Skeletal muscle tissue (tissue), 4 donors: Measurements from ENCODE around the gene SSBP2. TPM values are rescaled to one million over a fixed set of nuclear protein-coding genes. Genes with fewer than 3 reads are reported as not detected.
A peak's percentile ranks its signal among the peaks of the same experiment; 100 is the strongest.

ENCODE experiments used
- H3K27ac ChIP-seq: one replicate; pipeline ENCODE4 v1.7.0; 2013; ENCODE audit warnings: mild to moderate bottlenecking, low read depth, low read length, inconsistent platforms
- H3K27me3 ChIP-seq, 3 donors: one replicate each; pipeline ENCODE4 v1.7.0; 2013; ENCODE audit warnings: low read length in 3 of 3; ENCODE audit not compliant: control insufficient read depth in 3 of 3, insufficient read depth in 3 of 3
- H3K36me3 ChIP-seq, 3 donors: one replicate each; pipeline ENCODE4 v1.7.0; 2013; ENCODE audit warnings: low read length in 3 of 3; ENCODE audit not compliant: control insufficient read depth in 3 of 3, insufficient read depth in 3 of 3
- H3K4me1 ChIP-seq, 3 donors: one replicate each; pipeline ENCODE4 v1.7.0; 2013; ENCODE audit warnings: low read length in 3 of 3, mild to moderate bottlenecking in 3 of 3; ENCODE audit not compliant: control insufficient read depth in 3 of 3, insufficient read depth in 3 of 3
- H3K4me3 ChIP-seq, 3 donors: one replicate each; pipeline ENCODE4 v1.7.0; 2013; ENCODE audit warnings: low read length in 3 of 3
- H3K9ac ChIP-seq, 3 donors: one replicate each; pipeline ENCODE4 v1.7.0; 2013; ENCODE audit warnings: low read length in 3 of 3, mild to moderate bottlenecking in 3 of 3, moderate library complexity in 2 of 3, low read depth in 1 of 3
- H3K9me3 ChIP-seq, 3 donors: one replicate each; pipeline ENCODE4 v1.7.0; 2013; ENCODE audit warnings: low read length in 3 of 3; ENCODE audit not compliant: control insufficient read depth in 3 of 3
- total RNA-seq: library from RNA; depleted of rRNA; stranded (reverse); fragments of >200 nt; gene quantifications from one replicate; pipeline ENCODE4 v1.2.3, GENCODE V29; 2014
- donor health status: Osteomylitis.

Gene SSBP2
- total RNA-seq, 1 donor from 2014 or later, result 44.4 TPM

- Histone ChIP-seq H3K4me1 (peaks cover 0 to 5% (median 5%) of the 10 kb centered on the region in 3 donors), H3K27me3 (peaks cover 14 to 26% (median 22%) of the 10 kb centered on the region in 3 donors), H3K4me3 (peak overlapping the region; percentile 27 to 38 (median 29)), H3K9ac (no peak overlapping the region), H3K36me3 (no peaks in the 10 kb centered on the region), H3K9me3 (no peaks in the 10 kb centered on the region), H3K27ac (no peak overlapping the region)
Observed at GRCh38 chr5:81393430-81393782, 357.5 kb downstream of the SSBP2 start.

- Histone ChIP-seq H3K36me3 (no peaks in the 10 kb centered on the region), H3K4me3 (no peak overlapping the region), H3K9ac (no peak overlapping the region), H3K9me3 (no peaks in the 10 kb centered on the region), H3K27me3 (peaks cover 11 to 21% (median 17%) of the 10 kb centered on the region in 3 donors), H3K27ac (no peak overlapping the region), H3K4me1 (no peaks in the 10 kb centered on the region)
Observed at GRCh38 chr5:81389025-81389424, 361.9 kb downstream of the SSBP2 start.

GRCh38 chr5:81388169-81388568 lies 362.7 kb downstream of the SSBP2 start:
- Histone ChIP-seq H3K4me1 (no peaks in the 10 kb centered on the region), H3K4me3 (no peak overlapping the region), H3K27me3 (peaks cover 7 to 16% (median 10%) of the 10 kb centered on the region in 3 donors), H3K36me3 (no peaks in the 10 kb centered on the region), H3K9ac (no peak overlapping the region), H3K9me3 (no peaks in the 10 kb centered on the region), H3K27ac (no peak overlapping the region)

- Histone ChIP-seq H3K9ac (no peak overlapping the region), H3K27ac (no peak overlapping the region), H3K4me1 (no peaks in the 10 kb centered on the region), H3K9me3 (no peaks in the 10 kb centered on the region), H3K27me3 (no peaks in the 10 kb centered on the region), H3K4me3 (no peak overlapping the region), H3K36me3 (no peaks in the 10 kb centered on the region)
Observed at GRCh38 chr5:81383867-81384266, 367.0 kb downstream of the SSBP2 start.

- no peaks in the 10 kb centered on the region for H3K9me3 ChIP-seq
- no peaks in the 10 kb centered on the region for H3K36me3 ChIP-seq
- H3K4me1 ChIP-seq, result no peaks in the 10 kb centered on the region
- H3K27ac ChIP-seq, result no peak overlapping the region
- no peak overlapping the region for H3K4me3 ChIP-seq
- peaks cover 0 to 2% (median 0%) of the 10 kb centered on the region in 3 donors for H3K27me3 ChIP-seq
- no peak overlapping the region for H3K9ac ChIP-seq
Observed at GRCh38 chr5:81371354-81371876, 379.5 kb downstream of the SSBP2 start.

- no peaks in the 10 kb centered on the region for H3K4me1 ChIP-seq
- no peak overlapping the region for H3K9ac ChIP-seq
- H3K27ac ChIP-seq, result no peak overlapping the region
- no peaks in the 10 kb centered on the region for H3K36me3 ChIP-seq
- H3K4me3 ChIP-seq, result no peak overlapping the region
- no peaks in the 10 kb centered on the region for H3K9me3 ChIP-seq
- H3K27me3 ChIP-seq, result peaks cover 0 to 2% (median 0%) of the 10 kb centered on the region in 3 donors
Observed at GRCh38 chr5:81370912-81371311, 380.0 kb downstream of the SSBP2 start.

- no peak overlapping the region for H3K27ac ChIP-seq
Observed at GRCh38 chr5:81365541-81365940, 385.4 kb downstream of the SSBP2 start.

GRCh38 chr5:81363093-81363871 lies 387.6 kb downstream of the SSBP2 start:
- Histone ChIP-seq H3K4me3 (no peak overlapping the region), H3K9me3 (no peaks in the 10 kb centered on the region), H3K36me3 (no peaks in the 10 kb centered on the region), H3K27ac (no peak overlapping the region), H3K27me3 (peaks cover 0 to 2% (median 0%) of the 10 kb centered on the region in 3 donors), H3K4me1 (no peaks in the 10 kb centered on the region), H3K9ac (no peak overlapping the region)

More at GRCh38 chr5:81365541-81365940, 385.4 kb downstream of the SSBP2 start:
- Histone ChIP-seq H3K9me3 (no peaks in the 10 kb centered on the region), H3K4me3 (no peak overlapping the region), H3K9ac (no peak overlapping the region), H3K4me1 (no peaks in the 10 kb centered on the region), H3K36me3 (no peaks in the 10 kb centered on the region), H3K27me3 (no peaks in the 10 kb centered on the region)

Other genes starting within 250 kb of the SSBP2 start
- gene ATG10, start 220.9 kb upstream of the SSBP2 start, total RNA-seq, result 8.4 TPM